HAP-1 (cell line): ENCODE results near the gene AHDC1.
"Not testable (repeated sequence)": the region's sequence is repeated elsewhere in the genome, so short reads cannot be mapped to it uniquely, and the experiment has no call there.

ENCODE experiments used
- DNase-seq, 2 experiments: peaks; one replicate each; pipeline ENCODE4 v3.0.0-alpha.2; 2016 to 2020; ENCODE audit warnings: low spot score in 2 of 2
- H3K27me3 ChIP-seq: fragments of 250-450 bp; sonication (Bioruptor Pico); 2 replicates; pipeline ENCODE4 v1.5.1; 2020; ENCODE audit warnings: low read depth, mild to moderate bottlenecking, moderate library complexity
- H3K36me3 ChIP-seq: fragments of 250-450 bp; sonication (Bioruptor Pico); replicated peaks from 2 replicates; pipeline ENCODE4 v1.5.1; 2020; ENCODE audit warnings: mild to moderate bottlenecking
- H3K4me1 ChIP-seq: fragments of 250-450 bp; sonication (Bioruptor Pico); 2 replicates; pipeline ENCODE4 v1.5.1; 2020; ENCODE audit warnings: mild to moderate bottlenecking
- H3K4me3 ChIP-seq: fragments of 250-450 bp; sonication (Bioruptor Pico); 2 replicates; pipeline ENCODE4 v1.5.1; 2020; ENCODE audit warnings: mild to moderate bottlenecking, moderate library complexity
- H3K9me3 ChIP-seq: fragments of 250-450 bp; sonication (Bioruptor Pico); 2 replicates; pipeline ENCODE4 v1.5.1; 2020; ENCODE audit warnings: mild to moderate bottlenecking, moderate library complexity
- in situ Hi-C: fragments of 300-500 bp; cut with MboI; formaldehyde crosslinking; loops from 3 replicates; pipeline ENCODE4 v1.14.3; 2020; ENCODE audit warnings: low sequenced_read_pairs, inconsistent platforms, mixed read lengths

Gene AHDC1

DNA sequence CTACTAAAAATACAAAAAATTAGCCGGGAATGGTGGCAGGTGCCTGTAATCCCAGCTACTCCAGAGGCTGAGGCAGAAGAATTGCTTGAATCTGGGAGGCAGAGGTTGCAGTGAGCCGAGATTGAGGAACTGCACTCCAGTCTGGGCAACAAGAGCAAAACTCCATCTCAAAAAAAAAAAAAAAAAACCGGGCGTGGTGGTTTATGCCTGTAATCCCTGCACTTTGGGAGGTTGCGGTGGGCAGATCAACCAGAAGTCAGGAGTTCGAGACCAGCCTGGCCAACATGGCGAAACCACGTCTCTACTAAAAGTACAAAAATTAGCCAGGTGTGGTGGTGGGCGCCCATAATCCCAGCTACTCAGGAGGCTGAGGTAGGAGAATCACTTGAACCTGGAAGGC is 36.6 kb upstream of the AHDC1 start:
- in situ Hi-C loops, H3K4me3 ChIP-seq, H3K36me3 ChIP-seq, H3K9me3 ChIP-seq, H3K27me3 ChIP-seq, H3K4me1 ChIP-seq, DNase-seq: not testable (repeated sequence)

DNA sequence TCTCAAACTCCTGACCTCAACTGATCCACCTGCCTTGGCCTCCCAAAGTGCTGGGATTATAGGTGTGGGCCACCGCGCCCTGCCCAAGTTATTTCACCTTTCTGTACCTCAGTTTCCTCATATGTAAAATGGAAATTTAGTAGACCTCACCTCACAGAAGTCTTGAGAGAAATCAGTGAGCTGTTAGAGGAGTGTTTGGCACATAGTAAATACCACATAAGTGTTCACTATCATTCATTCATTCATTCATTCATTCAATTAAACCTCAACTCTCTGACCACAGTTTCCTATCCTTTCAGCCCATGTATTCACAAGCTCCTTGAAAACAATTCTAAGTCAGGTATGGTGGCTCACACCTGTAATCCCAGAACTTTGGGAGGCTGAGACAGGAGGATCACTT is 34.9 kb upstream of the AHDC1 start:
- Histone ChIP-seq H3K4me1 (no peaks in the 10 kb centered on the region; the same call in 1 of the 2 replicates), H3K4me3 (no peak overlapping the region), H3K27me3 (no peaks in the 10 kb centered on the region), H3K9me3 (no peaks in the 10 kb centered on the region), H3K36me3 (no peaks in the 10 kb centered on the region)
- DNase-seq: no peak
- in situ Hi-C loops: no loop called here

- in situ Hi-C loops: no loop called here
- DNase-seq: no peak
- Histone ChIP-seq H3K27me3 (no peaks in the 10 kb centered on the region), H3K9me3 (no peaks in the 10 kb centered on the region), H3K4me1 (no peaks in the 10 kb centered on the region), H3K4me3 (no peak overlapping the region), H3K36me3 (no peaks in the 10 kb centered on the region)
These were observed 34.2 kb upstream of the AHDC1 start for GRCh38 chr1:27638047-27638734.

DNA sequence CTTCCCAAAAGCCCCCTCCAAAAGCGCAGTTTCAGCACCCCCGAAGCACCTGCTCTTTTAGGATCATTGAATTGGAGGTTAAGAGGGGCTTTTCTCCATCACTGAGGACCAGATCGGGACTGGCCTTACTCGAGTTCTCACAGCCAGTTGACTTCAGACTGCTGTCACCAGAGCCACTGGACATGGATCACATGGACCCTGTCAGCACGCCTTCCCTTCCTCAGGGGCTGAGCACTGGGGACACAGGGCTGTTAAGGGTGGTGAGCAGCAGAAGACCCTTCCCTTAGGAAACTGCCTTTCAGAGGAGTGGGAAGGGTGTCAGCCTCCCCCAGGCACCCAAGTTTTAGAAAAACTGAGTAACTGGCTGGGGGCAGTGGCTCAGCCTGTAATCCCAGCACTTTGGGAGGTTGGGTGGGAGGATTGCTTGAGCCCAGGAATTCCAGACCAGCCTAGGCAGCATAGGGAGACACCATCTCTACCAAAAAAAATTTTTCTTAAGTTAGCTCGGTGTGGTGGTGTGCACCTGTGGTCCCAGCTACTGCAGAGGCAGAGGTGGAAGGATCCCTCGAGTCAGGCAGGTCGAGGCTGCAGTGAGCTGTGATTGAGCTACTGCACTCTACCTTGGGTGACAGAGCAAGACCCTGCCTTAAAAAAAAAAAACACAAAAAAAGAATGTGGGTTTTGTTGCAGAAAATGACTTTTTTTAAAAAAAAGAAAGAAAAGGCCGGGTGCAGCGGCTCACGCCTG is 31.6 kb upstream of the AHDC1 start:
- no peaks in the 10 kb centered on the region for H3K4me1 ChIP-seq
- no peaks in the 10 kb centered on the region for H3K27me3 ChIP-seq
- no peaks in the 10 kb centered on the region for H3K9me3 ChIP-seq
- no peak overlapping the region for H3K4me3 ChIP-seq
- H3K36me3 ChIP-seq: no peaks in the 10 kb centered on the region
- in situ Hi-C loops: no loop called here
- no peak for DNase-seq

GRCh38 chr1:27634985-27635367 is 31.0 kb upstream of the AHDC1 start, which contains the start of gene FGR:
TSS of gene FGR (minus strand) at chr1:27635185. CDS start at chr1:27623916, 11,269 bp downstream.
- Histone ChIP-seq H3K4me3 (peak within 1 kb of the TSS; percentile 4), H3K27me3 (no peaks in the 10 kb centered on the region), H3K9me3 (no peaks in the 10 kb centered on the region), H3K4me1 (no peaks in the 10 kb centered on the region), H3K36me3 (no peaks in the 10 kb centered on the region)
- in situ Hi-C loops: no loop called here
- no peak for DNase-seq

GRCh38 chr1:27634177-27634984 is 30.4 kb upstream of the AHDC1 start:
- H3K4me3 ChIP-seq: peak overlapping the region; percentile 4
- H3K27me3 ChIP-seq: no peaks in the 10 kb centered on the region
- H3K36me3 ChIP-seq: no peaks in the 10 kb centered on the region
- H3K9me3 ChIP-seq: no peaks in the 10 kb centered on the region
- in situ Hi-C loops: no loop called here
- peak in 1 of 2 experiments; percentile 34 for DNase-seq
- H3K4me1 ChIP-seq: no peaks in the 10 kb centered on the region

- in situ Hi-C loops: no loop called here
- H3K4me1 ChIP-seq: no peaks in the 10 kb centered on the region
- H3K27me3 ChIP-seq: no peaks in the 10 kb centered on the region
- no peak for DNase-seq
- H3K4me3 ChIP-seq: peak overlapping the region; percentile 4; the same call in 1 of the 2 replicates
- H3K36me3 ChIP-seq: no peaks in the 10 kb centered on the region
- no peaks in the 10 kb centered on the region for H3K9me3 ChIP-seq
These were observed 29.8 kb upstream of the AHDC1 start for GRCh38 chr1:27633640-27634176.

GRCh38 chr1:27633298-27633610 is 29.3 kb upstream of the AHDC1 start:
- Histone ChIP-seq H3K36me3 (no peaks in the 10 kb centered on the region), H3K4me3 (no peak overlapping the region), H3K4me1 (no peaks in the 10 kb centered on the region), H3K9me3 (no peaks in the 10 kb centered on the region), H3K27me3 (no peaks in the 10 kb centered on the region)
- in situ Hi-C loops: no loop called here
- no peak for DNase-seq

- Histone ChIP-seq H3K9me3 (no peaks in the 10 kb centered on the region), H3K4me3 (no peak overlapping the region), H3K27me3 (no peaks in the 10 kb centered on the region), H3K36me3 (no peaks in the 10 kb centered on the region), H3K4me1 (no peaks in the 10 kb centered on the region)
- no peak for DNase-seq
- in situ Hi-C loops: no loop called here
These were observed 28.7 kb upstream of the AHDC1 start for GRCh38 chr1:27632387-27633297.

GRCh38 chr1:27630859-27631491 is 27.0 kb upstream of the AHDC1 start:
- in situ Hi-C loops: no loop called here
- Histone ChIP-seq H3K27me3 (no peaks in the 10 kb centered on the region), H3K4me1 (no peaks in the 10 kb centered on the region), H3K4me3 (no peak overlapping the region), H3K36me3 (no peaks in the 10 kb centered on the region), H3K9me3 (no peaks in the 10 kb centered on the region)
- DNase-seq: no peak

DNA sequence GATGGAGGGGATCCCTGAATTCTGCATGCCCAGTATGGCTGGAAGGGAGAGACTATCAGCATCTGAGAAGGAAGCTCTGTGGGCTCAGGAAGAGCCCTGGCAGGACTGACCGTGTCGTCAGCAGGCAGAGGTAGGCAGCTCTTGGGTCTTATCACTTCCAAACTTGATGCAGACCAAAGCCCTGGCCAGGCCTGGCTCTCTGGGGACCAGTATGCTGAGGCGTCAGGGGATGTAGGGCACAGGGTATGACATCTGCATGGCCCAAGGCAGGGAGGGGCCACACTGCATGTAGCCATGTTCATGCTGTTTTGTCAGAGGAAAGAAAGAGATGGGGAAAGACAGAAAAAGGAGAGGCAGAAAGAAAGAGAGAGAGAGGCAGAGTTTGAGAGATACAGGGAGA is 24.8 kb upstream of the AHDC1 start:
- Histone ChIP-seq H3K4me1 (no peaks in the 10 kb centered on the region), H3K36me3 (no peaks in the 10 kb centered on the region), H3K9me3 (no peaks in the 10 kb centered on the region), H3K4me3 (no peak overlapping the region), H3K27me3 (no peaks in the 10 kb centered on the region)
- in situ Hi-C loops: no loop called here
- DNase-seq: no peak

DNA sequence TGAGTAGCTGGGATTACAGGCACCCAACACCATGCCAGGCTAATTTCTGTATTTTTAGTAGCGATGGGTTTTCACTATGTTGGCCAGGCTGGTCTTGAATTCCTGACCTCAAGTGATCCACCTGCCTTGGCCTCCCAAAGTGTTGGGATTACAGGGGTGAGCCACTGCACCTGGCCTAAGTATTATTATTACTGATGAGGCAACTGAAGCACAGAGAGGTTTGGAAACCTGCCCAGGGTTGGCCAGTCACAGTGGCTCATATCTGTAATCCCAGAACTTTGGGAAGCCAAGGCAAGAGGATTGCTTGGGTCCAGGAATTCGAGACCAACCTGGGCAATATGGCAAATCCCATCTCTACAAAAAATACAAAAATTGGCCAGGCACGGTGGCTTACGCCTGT is 23.8 kb upstream of the AHDC1 start:
- in situ Hi-C loops, DNase-seq, H3K4me3 ChIP-seq, H3K27me3 ChIP-seq, H3K36me3 ChIP-seq, H3K4me1 ChIP-seq, H3K9me3 ChIP-seq: not testable (repeated sequence)

GRCh38 chr1:27627061-27627460 is 23.1 kb upstream of the AHDC1 start:
- Histone ChIP-seq H3K4me1 (peaks cover 8% of the 10 kb centered on the region), H3K36me3 (no peaks in the 10 kb centered on the region), H3K9me3 (no peaks in the 10 kb centered on the region), H3K27me3 (no peaks in the 10 kb centered on the region), H3K4me3 (no peak overlapping the region)
- in situ Hi-C loops: no loop called here
- no peak for DNase-seq
